Fibroblast of the conjunctiva (primary cell): ENCODE results near the gene PCDHB11.
"Not testable (repeated sequence)": the region's sequence is repeated elsewhere in the genome, so short reads cannot be mapped to it uniquely, and the experiment has no call there.

ENCODE experiments used
- DNase-seq: peaks from one replicate; pipeline ENCODE4 v3.0.0-alpha.2; 2010; ENCODE audit warnings: low read depth

PCDHB11 gene

GRCh38 chr5:141186897-141187512 lies 12.4 kb upstream of the PCDHB11 start, which contains the start of gene PCDHB9:
Gene PCDHB9, plus strand, starts transcription at chr5:141187161. Its CDS starts 158 bp downstream, at chr5:141187319.
- DNase-seq = no peak

- not testable (repeated sequence) for DNase-seq
Measured at GRCh38 chr5:141188682-141189081, 10.7 kb upstream of the PCDHB11 start.

GRCh38 chr5:141189131-141189530 lies 10.3 kb upstream of the PCDHB11 start:
- DNase-seq = not testable (repeated sequence)

GRCh38 chr5:141192110-141192725 lies 7.2 kb upstream of the PCDHB11 start, which contains the start of gene PCDHB10:
Gene PCDHB10, plus strand, starts transcription at chr5:141192353. Its CDS starts 200 bp downstream, at chr5:141192553.
- no peak for DNase-seq

DNA sequence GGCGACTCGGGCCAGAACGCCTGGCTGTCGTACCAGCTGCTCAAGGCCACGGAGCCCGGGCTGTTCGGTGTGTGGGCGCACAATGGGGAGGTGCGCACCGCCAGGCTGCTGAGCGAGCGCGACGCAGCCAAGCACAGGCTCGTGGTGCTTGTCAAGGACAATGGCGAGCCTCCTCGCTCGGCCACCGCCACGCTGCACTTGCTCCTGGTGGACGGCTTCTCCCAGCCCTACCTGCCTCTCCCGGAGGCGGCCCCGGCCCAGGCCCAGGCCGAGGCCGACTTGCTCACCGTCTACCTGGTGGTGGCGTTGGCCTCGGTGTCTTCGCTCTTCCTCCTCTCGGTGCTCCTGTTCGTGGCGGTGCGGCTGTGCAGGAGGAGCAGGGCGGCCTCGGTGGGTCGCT lies 5.1 kb upstream of the PCDHB11 start:
- not testable (repeated sequence) for DNase-seq

DNA sequence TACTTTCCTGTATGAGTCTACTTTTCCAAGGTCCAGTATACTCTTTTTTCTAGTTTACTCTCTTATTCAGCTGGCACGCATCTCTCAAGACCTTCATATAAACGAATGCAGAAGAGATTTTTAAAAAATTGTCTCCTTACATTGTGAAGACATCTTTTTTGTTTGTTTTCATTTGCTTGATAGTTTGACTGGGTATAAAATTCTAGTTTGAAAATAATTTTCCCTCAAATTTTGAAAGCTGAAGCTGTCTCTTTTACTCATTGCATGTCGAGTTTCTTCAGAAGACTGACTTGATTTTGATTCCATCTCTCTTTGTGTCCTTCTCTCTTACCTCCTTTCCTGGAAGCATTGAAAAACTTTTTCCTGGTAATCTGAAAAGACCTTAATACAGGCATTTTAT lies 3.1 kb upstream of the PCDHB11 start:
- no peak for DNase-seq

- not testable (repeated sequence) for DNase-seq
Measured at GRCh38 chr5:141201126-141201525, 1.7 kb downstream of the PCDHB11 start.

GRCh38 chr5:141201646-141202045 lies 2.2 kb downstream of the PCDHB11 start:
- DNase-seq = not testable (repeated sequence)

DNA sequence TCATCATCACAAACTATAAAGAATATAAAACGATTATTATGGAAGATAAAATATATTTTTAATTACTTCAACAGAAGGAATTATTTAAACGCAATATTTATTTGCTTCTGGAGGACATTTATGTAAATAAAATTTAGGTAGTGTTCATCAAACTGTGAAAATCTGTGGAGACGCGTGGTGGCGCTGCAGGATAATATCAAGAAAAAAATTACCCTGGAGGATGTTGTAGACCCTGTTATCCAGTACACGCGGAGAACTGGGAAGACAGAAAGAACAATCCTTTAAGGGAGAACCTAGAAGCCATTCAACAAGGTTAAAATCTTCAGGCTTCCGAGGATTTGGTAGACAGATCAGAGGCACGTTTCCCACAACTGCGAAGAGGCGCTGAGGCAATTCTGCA lies 9.1 kb downstream of the PCDHB11 start, which contains the start of gene PCDHB12:
Gene PCDHB12 (plus strand): TSS at position 242 of the 400 bp plus-strand sequence. CDS start 189 bp downstream, outside the sequence.
- DNase-seq = no peak

- not testable (repeated sequence) for DNase-seq
Measured at GRCh38 chr5:141210281-141210680, 10.9 kb downstream of the PCDHB11 start.

- DNase-seq = not testable (repeated sequence)
Measured at GRCh38 chr5:141210849-141211248, 11.4 kb downstream of the PCDHB11 start.

- not testable (repeated sequence) for DNase-seq
Measured at GRCh38 chr5:141213656-141214339, 14.4 kb downstream of the PCDHB11 start, which contains the start of gene PCDHB13. Gene PCDHB13, plus strand, starts transcription at chr5:141213919. Its CDS starts 205 bp downstream, at chr5:141214124.

DNA sequence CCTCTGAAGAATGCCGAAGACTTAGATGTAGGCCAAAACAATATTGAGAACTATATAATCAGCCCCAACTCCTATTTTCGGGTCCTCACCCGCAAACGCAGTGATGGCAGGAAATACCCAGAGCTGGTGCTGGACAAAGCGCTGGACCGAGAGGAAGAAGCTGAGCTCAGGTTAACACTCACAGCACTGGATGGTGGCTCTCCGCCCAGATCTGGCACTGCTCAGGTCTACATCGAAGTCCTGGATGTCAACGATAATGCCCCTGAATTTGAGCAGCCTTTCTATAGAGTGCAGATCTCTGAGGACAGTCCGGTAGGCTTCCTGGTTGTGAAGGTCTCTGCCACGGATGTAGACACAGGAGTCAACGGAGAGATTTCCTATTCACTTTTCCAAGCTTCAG lies 15.2 kb downstream of the PCDHB11 start:
- DNase-seq = not testable (repeated sequence)

GRCh38 chr5:141215504-141215903 lies 16.1 kb downstream of the PCDHB11 start:
- not testable (repeated sequence) for DNase-seq

DNA sequence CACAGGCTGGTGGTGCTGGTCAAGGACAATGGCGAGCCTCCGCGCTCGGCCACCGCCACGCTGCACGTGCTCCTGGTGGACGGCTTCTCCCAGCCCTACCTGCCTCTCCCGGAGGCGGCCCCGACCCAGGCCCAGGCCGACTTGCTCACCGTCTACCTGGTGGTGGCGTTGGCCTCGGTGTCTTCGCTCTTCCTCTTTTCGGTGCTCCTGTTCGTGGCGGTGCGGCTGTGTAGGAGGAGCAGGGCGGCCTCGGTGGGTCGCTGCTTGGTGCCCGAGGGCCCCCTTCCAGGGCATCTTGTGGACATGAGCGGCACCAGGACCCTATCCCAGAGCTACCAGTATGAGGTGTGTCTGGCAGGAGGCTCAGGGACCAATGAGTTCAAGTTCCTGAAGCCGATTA lies 16.6 kb downstream of the PCDHB11 start:
- not testable (repeated sequence) for DNase-seq

GRCh38 chr5:141223112-141223783 lies 23.8 kb downstream of the PCDHB11 start, which contains the start of gene PCDHB14:
Gene PCDHB14, plus strand, starts transcription at chr5:141223343. Its CDS starts 163 bp downstream, at chr5:141223506.
- DNase-seq = no peak

DNA sequence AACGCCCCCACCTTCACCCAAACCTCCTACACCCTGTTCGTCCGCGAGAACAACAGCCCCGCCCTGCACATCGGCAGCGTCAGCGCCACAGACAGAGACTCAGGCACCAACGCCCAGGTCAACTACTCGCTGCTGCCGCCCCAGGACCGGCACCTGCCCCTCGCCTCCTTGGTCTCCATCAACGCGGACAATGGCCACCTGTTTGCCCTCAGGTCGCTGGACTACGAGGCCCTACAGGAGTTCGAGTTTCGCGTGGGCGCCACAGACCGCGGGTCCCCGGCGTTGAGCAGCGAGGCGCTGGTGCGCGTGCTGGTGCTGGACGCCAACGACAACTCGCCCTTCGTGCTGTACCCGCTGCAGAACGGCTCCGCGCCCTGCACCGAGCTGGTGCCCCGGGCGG lies 25.4 kb downstream of the PCDHB11 start:
- not testable (repeated sequence) for DNase-seq

- DNase-seq = not testable (repeated sequence)
Measured at GRCh38 chr5:141225421-141225820, 26.0 kb downstream of the PCDHB11 start.

- DNase-seq = no peak
Measured at GRCh38 chr5:141234109-141234667, 34.8 kb downstream of the PCDHB11 start.

GRCh38 chr5:141235922-141236321 lies 36.5 kb downstream of the PCDHB11 start:
- DNase-seq = not testable (repeated sequence)

DNA sequence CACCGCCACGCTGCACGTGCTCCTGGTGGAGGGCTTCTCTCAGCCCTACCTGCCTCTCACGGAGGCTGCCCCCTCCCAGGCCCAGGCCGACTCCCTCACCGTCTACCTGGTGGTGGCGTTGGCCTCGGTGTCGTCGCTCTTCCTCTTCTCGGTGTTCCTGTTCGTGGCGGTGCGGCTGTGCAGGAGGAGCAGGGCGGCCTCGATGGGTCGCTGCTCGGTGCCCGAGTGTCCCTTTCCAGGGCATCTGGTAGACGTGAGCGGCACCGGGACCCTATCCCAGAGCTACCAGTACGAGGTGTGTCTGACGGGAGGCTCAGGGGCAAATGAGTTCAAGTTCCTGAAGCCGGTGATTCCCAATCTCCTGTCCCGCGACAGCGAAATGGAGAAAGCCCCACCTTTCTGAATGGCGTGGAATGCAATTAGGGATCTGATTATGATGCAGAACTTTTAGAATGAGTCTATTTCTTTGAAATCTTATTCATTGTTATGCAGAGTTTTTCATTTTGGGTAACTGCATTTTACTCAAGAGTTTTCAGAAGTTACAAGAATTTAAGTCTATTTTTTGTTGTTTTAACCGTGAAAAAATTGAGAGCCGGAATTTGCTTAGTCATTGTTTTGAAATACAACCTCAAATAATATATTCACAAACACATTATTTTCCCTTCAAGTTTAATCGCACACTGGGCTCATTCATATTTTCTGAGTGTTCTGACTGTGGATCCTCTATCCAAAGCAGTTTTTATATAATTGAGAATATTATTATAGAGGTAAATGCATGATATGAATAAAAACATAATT lies 37.3 kb downstream of the PCDHB11 start:
- DNase-seq = no peak
